ENCODE results near the gene TMEM250.

GRCh38 chr9:136075134-136075841 is 43.4 kb downstream of the TMEM250 start:
- no peak for TF ChIP-seq TAF1 (IDR thresholded peaks at IDR 0.05; ENCODE audit: borderline replicate concordance, low read depth, low read length)
- no peak for TF ChIP-seq POLR2A (IDR thresholded peaks at IDR 0.05; ENCODE audit: low read depth, low read length)
- no peak for TF ChIP-seq POLR2AphosphoS5 (IDR thresholded peaks at IDR 0.05; ENCODE audit: low read depth, low read length)

Measured in GM12892 (cell line).